ENCODE measurements around the gene MDC1. TPM values are rescaled to one million over a fixed set of nuclear protein-coding genes. Genes with fewer than 3 reads are reported as not detected.

The MDC1 gene
- total RNA-seq, 1 experiment from 2014 or later, result 66.6 TPM

GRCh38 chr6:30714263-30714662 is 2.8 kb downstream of the MDC1 start:
- no TSS peak for BruUV-seq (replicated peaks)
- peaks cover 56% of the 10 kb centered on the region for H3K36me3 Mint-ChIP-seq (ENCODE audit: insufficient read depth, unreplicated experiment)
- no peak for TF ChIP-seq CTCF (IDR thresholded peaks at IDR 0.05; ENCODE audit: unreplicated experiment)
- no peaks in the 10 kb centered on the region for H3K27me3 Mint-ChIP-seq (ENCODE audit: unreplicated experiment)
- H3K4me3 Mint-ChIP-seq (ENCODE audit: low read depth, unreplicated experiment), result no peak overlapping the region
- no peak for DNase-seq
- H3K9me3 Mint-ChIP-seq (ENCODE audit: low read depth, unreplicated experiment), result peaks cover 3% of the 10 kb centered on the region
- intact Hi-C loops (cut with micrococcal nuclease; ENCODE audit: unreplicated experiment), result no loop called here
- CTCF ChIA-PET, result no interaction called here
- peaks cover 44% of the 10 kb centered on the region for H3K4me1 Mint-ChIP-seq (ENCODE audit: low read depth, unreplicated experiment)
- no peak overlapping the region for H3K27ac Mint-ChIP-seq (ENCODE audit: unreplicated experiment)

GRCh38 chr6:30712441-30712945 is 4.6 kb downstream of the MDC1 start:
- Mint-ChIP-seq H3K4me3 (ENCODE audit: low read depth, unreplicated experiment) (no peak overlapping the region), H3K4me1 (ENCODE audit: low read depth, unreplicated experiment) (peaks cover 60% of the 10 kb centered on the region), H3K36me3 (ENCODE audit: insufficient read depth, unreplicated experiment) (peaks cover 53% of the 10 kb centered on the region), H3K27ac (ENCODE audit: unreplicated experiment) (no peak overlapping the region), H3K27me3 (ENCODE audit: unreplicated experiment) (no peaks in the 10 kb centered on the region), H3K9me3 (ENCODE audit: low read depth, unreplicated experiment) (peaks cover 3% of the 10 kb centered on the region)
- no peak for TF ChIP-seq CTCF (IDR thresholded peaks at IDR 0.05; ENCODE audit: unreplicated experiment)
- CTCF ChIA-PET, result no interaction called here
- intact Hi-C loops (cut with micrococcal nuclease; ENCODE audit: unreplicated experiment), result no loop called here
- no peak for DNase-seq
- BruUV-seq (replicated peaks), result no TSS peak

GRCh38 chr6:30711758-30712380 is 5.2 kb downstream of the MDC1 start:
- CTCF ChIA-PET, result interaction anchor here (1.0 kb wide), 1 partner anchor 40 kb away, joined by 3 read pairs; no protein-coding TSS in a partner anchor
- no TSS peak for BruUV-seq (replicated peaks)
- Mint-ChIP-seq H3K27ac (ENCODE audit: unreplicated experiment) (no peak overlapping the region), H3K4me1 (ENCODE audit: low read depth, unreplicated experiment) (peaks cover 60% of the 10 kb centered on the region), H3K27me3 (ENCODE audit: unreplicated experiment) (no peaks in the 10 kb centered on the region), H3K36me3 (ENCODE audit: insufficient read depth, unreplicated experiment) (peaks cover 47% of the 10 kb centered on the region), H3K4me3 (ENCODE audit: low read depth, unreplicated experiment) (no peak overlapping the region), H3K9me3 (ENCODE audit: low read depth, unreplicated experiment) (peaks cover 3% of the 10 kb centered on the region)
- TF ChIP-seq CTCF (IDR thresholded peaks at IDR 0.05; ENCODE audit: unreplicated experiment), result no peak
- intact Hi-C loops (cut with micrococcal nuclease; ENCODE audit: unreplicated experiment), result no loop called here
- no peak for DNase-seq

- BruUV-seq (replicated peaks), result no TSS peak
- CTCF ChIA-PET, result interaction anchor here (0.6 to 1.2 kb wide), 6 partner anchors 8 to 205 kb away, joined by 3 to 4 read pairs (median 3); partner anchors contain the start of genes MDC1 and VARS2
- TF ChIP-seq CTCF (IDR thresholded peaks at IDR 0.05; ENCODE audit: unreplicated experiment), result no peak
- Mint-ChIP-seq H3K4me3 (ENCODE audit: low read depth, unreplicated experiment) (no peak overlapping the region), H3K9me3 (ENCODE audit: low read depth, unreplicated experiment) (no peaks in the 10 kb centered on the region), H3K36me3 (ENCODE audit: insufficient read depth, unreplicated experiment) (peaks cover 49% of the 10 kb centered on the region), H3K27ac (ENCODE audit: unreplicated experiment) (peak overlapping the region; percentile 38), H3K4me1 (ENCODE audit: low read depth, unreplicated experiment) (peaks cover 50% of the 10 kb centered on the region), H3K27me3 (ENCODE audit: unreplicated experiment) (no peaks in the 10 kb centered on the region)
- intact Hi-C loops (cut with micrococcal nuclease; ENCODE audit: unreplicated experiment), result loop anchor here (2.0 kb wide), 1 partner anchor 14 kb away; no protein-coding TSS in a partner anchor
- no peak for DNase-seq
Measured at GRCh38 chr6:30709101-30709868, 7.8 kb downstream of the MDC1 start.
